Left ventricle myocardium inferior (tissue), 1 donor: ENCODE data around the gene SAPCD2. TPM values are rescaled to one million over a fixed set of nuclear protein-coding genes. Genes with fewer than 3 reads are reported as not detected.

Source experiments
- DNase-seq: peaks from one replicate; pipeline ENCODE4 v3.0.0-alpha.2; 2020
- H3K27ac ChIP-seq: fragments of 200-600 bp; replicated peaks from 2 replicates; pipeline ENCODE4 v1.8.0; 2021
- H3K27me3 ChIP-seq: fragments of 200-600 bp; 2 replicates; pipeline ENCODE4 v1.8.0; 2021; ENCODE audit warnings: low read depth
- H3K36me3 ChIP-seq: fragments of 200-600 bp; 2 replicates; pipeline ENCODE4 v1.8.0; 2021
- H3K4me1 ChIP-seq: fragments of 200-600 bp; 2 replicates; pipeline ENCODE4 v1.8.0; 2021
- H3K4me3 ChIP-seq: fragments of 200-600 bp; 2 replicates; pipeline ENCODE4 v1.8.0; 2021; ENCODE audit warnings: mild to moderate bottlenecking, moderate library complexity
- H3K9me3 ChIP-seq: fragments of 200-600 bp; replicated peaks from 2 replicates; pipeline ENCODE4 v1.8.0; 2021
- CTCF ChIP-seq: fragments of 200-600 bp; IDR thresholded peaks from 2 replicates; pipeline ENCODE4 v1.8.0; 2021; ENCODE audit warnings: antibody characterized with exemption, mild to moderate bottlenecking, borderline replicate concordance
- intact Hi-C: fragments of 100-400 bp; cut with micrococcal nuclease; formaldehyde crosslinking; loops from one replicate; pipeline ENCODE4 v1.11.0; 2022
- total RNA-seq: library from RNA; stranded (reverse); fragmentation: NEBNext Ultra II Directional; extraction: Animal tissue kit (Norgen Biotek cat#: 25700); gene quantifications from one replicate; pipeline ENCODE4 v1.2.1, GENCODE V29; 2021
- donor health status: DM: no; HTN: yes; CAD: no; lungs with severe emphysema.

The SAPCD2 gene
- total RNA-seq, 1 donor from 2014 or later: 0.25 TPM

- Histone ChIP-seq H3K27me3 (no peaks in the 10 kb centered on the region), H3K27ac (no peak overlapping the region), H3K4me1 (no peaks in the 10 kb centered on the region), H3K36me3 (peaks cover 94% of the 10 kb centered on the region), H3K9me3 (no peaks in the 10 kb centered on the region), H3K4me3 (no peak overlapping the region)
- intact Hi-C loops: no loop called here
- DNase-seq: no peak
- TF ChIP-seq CTCF: no peak
Observed at GRCh38 chr9:137105814-137106661, 35.7 kb upstream of the SAPCD2 start.

GRCh38 chr9:137103206-137103999 is 33.0 kb upstream of the SAPCD2 start:
- no peak for DNase-seq

GRCh38 chr9:137099231-137099630 is 28.9 kb upstream of the SAPCD2 start:
- no peaks in the 10 kb centered on the region for H3K27me3 ChIP-seq
- DNase-seq: no peak
- intact Hi-C loops: no loop called here
- H3K4me1 ChIP-seq: no peaks in the 10 kb centered on the region
- no peak overlapping the region for H3K4me3 ChIP-seq
- H3K36me3 ChIP-seq: peaks cover 91% of the 10 kb centered on the region
- no peak for TF ChIP-seq CTCF
- no peaks in the 10 kb centered on the region for H3K9me3 ChIP-seq
- no peak overlapping the region for H3K27ac ChIP-seq

More at GRCh38 chr9:137103206-137103999, 33.0 kb upstream of the SAPCD2 start:
- H3K27ac ChIP-seq: no peak overlapping the region
- no peak for TF ChIP-seq CTCF
- H3K9me3 ChIP-seq: no peaks in the 10 kb centered on the region
- no peaks in the 10 kb centered on the region for H3K27me3 ChIP-seq
- peaks cover 92% of the 10 kb centered on the region for H3K36me3 ChIP-seq
- intact Hi-C loops: no loop called here
- H3K4me1 ChIP-seq: no peaks in the 10 kb centered on the region
- no peak overlapping the region for H3K4me3 ChIP-seq

- H3K4me3 ChIP-seq: no peak overlapping the region
- no peak for DNase-seq
- no peaks in the 10 kb centered on the region for H3K9me3 ChIP-seq
- no peak overlapping the region for H3K27ac ChIP-seq
- H3K36me3 ChIP-seq: peaks cover 82% of the 10 kb centered on the region
- H3K27me3 ChIP-seq: no peaks in the 10 kb centered on the region
- TF ChIP-seq CTCF: no peak
- intact Hi-C loops: no loop called here
- H3K4me1 ChIP-seq: no peaks in the 10 kb centered on the region
Observed at GRCh38 chr9:137097761-137098462, 27.6 kb upstream of the SAPCD2 start.

- H3K4me1 ChIP-seq: no peaks in the 10 kb centered on the region
- no peaks in the 10 kb centered on the region for H3K27me3 ChIP-seq
- intact Hi-C loops: no loop called here
- H3K27ac ChIP-seq: no peak overlapping the region
- H3K36me3 ChIP-seq: peaks cover 85% of the 10 kb centered on the region
- no peak for TF ChIP-seq CTCF
- no peaks in the 10 kb centered on the region for H3K9me3 ChIP-seq
- no peak overlapping the region for H3K4me3 ChIP-seq
- no peak for DNase-seq
Observed at GRCh38 chr9:137096785-137097546, 26.6 kb upstream of the SAPCD2 start.
